GM18858 (cell line): ENCODE data around the gene ADCY5.

Experiments
- ATAC-seq: cut with Tn5 transposase; IDR thresholded peaks from one replicate; pipeline ENCODE4 v1.9.1; 2021; ENCODE audit not compliant: unreplicated experiment

The ADCY5 gene

DNA sequence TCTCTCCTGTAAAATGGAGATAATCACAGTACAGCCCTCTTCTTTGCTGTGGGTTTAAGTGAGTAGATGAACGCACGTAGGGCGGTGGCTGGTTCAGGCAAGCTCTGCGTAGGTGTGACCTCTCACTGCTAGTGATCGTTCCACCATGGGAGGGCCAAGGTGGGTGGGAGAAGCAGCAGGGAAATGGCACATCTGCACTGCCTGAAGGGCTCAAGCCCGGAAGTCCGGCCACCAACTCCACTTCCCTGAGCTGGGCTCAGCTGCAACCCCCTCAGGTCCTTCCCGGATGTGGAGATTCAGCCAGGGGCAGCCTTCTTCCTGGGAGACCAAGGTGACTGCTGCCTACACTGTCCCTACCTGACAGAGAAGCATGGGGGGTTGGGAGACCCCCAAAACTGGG lies 102.9 kb downstream of the ADCY5 start:
- no peak for ATAC-seq

DNA sequence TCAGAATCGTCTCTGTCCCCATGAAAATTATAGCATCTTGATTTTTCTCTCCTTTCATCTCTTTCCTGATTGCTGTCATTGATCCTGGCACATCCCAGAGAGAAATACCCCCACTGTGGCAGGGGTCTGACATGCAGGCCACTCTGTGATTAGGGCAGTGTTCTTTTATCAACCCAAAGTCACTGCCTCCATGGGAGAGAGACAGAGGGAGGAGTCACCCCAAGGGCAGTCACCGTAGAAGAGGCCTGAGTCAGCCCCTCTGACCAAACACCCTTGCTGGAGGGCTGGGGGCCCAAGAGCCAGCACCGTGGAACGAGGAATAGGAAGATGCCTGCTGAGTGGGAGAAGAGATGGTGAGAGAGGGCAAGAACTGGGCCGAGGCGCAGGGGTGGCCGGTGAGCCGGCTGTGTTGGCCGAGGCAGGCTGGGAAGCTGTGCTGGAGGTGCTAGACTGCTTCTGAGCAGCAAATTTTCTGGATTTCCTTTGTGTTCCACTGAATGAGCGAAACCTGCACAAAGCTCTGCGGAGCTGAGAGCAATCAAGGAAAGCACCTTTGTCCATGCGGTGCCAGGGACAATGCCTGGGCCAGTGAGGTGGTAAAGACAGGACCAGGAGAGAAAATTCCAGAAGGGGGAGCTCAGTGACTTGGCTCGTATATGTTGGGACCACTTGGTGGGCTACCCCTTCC lies 103.8 kb downstream of the ADCY5 start:
- no peak for ATAC-seq

DNA sequence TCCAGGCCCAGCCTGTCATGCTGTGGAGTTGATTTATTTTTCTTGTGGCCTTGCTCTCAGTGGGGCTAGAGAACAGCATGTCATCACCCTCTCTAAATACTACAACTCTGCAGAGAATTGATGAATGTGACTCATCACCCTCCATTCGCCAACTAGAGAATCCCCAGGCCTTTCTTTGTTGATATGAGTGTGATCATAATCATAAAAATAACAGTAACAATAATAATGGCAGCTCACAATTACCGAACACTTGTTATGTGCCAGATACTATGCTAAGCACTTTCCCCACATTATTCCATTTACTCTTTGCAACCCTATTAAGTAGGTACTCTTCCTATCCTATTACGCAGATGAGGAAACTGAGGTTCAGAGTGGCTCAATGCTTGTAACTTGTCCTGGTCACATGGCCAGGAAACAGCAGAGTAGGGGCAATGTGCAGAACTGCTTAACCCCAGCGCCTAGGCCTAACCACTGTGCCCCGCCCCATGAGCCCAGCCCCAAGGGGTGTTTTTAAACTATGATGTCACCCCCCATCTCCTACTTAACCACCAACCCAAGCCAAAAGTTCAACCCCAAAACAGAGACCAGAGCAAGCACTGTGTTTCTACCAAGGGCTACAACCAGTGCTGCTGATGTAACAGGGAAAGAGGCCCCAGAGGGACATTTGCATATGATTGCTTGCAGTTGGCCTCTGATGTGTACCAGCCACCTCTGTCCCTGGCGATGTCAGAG lies 104.5 kb downstream of the ADCY5 start:
- no peak for ATAC-seq

DNA sequence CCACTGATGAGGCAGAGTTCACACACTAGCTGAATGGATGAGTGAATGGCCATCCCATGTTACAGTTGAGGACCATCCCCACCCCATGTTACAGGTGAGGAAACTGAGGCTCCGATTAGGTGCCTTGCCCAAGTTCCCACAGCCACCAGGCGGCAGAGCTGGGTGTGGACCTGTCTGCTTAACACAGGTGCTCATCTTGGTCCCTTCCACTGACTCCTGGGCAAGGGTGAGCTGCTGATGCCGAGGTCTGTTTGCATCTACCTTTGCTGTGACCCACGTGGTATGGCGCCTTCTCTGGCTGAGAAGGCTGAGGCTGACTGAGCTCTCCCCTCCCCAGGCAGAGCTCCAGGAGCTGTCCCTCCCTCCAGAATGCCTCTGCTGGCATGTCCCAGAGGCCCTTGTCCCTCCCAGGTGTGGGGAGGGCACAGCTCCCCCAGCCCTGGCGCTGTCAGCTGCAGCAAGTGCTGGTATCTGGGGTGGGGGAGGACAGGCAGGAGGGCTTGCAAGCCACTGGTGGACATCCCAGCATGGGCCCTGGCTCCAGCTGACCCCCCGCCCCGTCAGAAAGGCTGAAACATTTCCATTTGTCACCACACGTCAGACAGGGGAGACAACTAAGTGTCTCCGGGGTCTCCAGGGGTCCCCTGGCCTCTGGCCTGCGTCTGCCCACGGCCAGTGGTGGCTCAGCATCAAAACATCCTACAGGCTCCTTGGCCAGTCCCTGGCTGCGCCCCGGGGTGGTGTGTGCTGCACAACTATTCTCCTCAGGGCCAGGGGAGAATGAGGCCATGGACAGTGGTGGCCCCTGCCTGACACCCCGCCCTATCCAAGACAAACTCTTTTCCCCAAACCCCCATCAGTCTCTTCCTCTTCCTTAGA lies 105.4 kb downstream of the ADCY5 start:
- ATAC-seq, result no peak

DNA sequence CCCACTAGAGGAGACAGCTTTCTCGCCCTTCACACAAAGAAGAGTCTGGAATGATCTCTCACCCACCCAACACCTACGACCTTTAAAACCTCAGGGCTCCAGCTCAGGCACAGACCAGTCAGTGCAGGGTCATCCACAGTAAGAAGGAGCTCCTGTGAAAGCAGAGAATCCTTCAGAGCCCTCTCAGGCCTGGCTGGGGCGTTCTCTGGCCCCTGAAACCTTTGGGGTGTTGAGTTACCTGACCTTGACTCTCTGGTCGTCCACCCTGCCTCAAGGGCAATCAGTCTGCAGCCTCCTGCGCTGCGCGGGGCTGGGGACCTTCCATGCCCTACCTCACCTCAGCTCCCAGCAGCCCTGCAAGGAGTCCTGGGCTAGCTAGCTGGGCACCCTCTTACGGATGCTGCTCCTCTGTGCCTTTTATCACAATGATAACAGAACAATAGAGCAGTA lies 106.2 kb downstream of the ADCY5 start:
- ATAC-seq, result no peak

DNA sequence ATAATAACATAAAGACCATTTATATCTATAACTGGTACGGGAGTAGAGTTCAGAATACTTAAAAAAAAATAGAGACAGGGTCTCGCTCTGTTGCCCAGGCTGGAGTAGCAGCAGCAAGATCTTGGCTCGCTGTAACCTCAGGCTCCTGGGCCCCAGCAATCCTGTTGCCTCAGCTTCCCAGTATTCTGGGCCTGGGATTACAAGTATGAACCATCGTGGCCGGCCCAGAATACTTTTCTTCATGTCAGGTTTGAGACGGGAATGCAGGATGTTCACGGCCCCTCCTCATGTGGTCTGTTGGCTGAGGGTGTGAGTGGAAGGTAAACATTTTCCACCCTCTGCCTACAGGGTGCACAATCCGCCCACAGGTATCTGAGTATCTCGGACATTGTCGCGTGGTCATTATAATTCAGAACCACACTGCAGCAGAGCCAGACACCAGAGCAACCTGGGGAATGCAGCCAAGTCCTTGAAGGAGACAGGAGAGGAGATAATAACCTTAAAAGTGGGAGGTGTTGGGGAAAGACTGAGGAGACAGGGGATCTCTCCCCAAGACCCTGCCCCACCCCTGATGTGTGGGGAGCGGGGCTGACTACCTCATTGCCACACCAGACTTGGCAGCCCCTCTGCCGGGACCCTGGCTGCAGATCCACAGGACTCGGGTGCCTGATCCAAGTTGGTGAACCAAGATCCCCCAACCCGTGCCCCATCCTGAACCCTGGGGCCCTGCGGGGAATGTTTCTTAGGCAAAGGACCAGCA lies 106.8 kb downstream of the ADCY5 start:
- ATAC-seq, result no peak

DNA sequence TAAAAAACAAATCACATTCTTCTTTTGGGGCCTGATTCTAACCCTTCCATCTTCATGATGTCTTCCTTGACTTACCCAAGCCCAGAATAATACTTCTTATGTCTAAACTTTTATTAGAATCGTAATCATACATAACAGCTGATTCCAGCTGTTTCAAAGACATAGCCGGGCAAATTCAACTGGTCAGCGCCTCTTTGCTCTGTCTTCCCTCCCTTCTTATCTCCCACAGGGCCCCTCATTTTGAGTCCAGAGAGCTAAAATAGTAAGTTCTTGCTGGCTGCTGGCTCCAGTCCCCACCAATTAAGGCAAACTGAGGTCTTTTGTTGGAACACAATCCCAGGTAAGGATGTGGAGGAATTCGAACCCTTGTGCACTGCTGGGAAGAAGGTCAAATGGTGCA lies 108.6 kb downstream of the ADCY5 start:
- no peak for ATAC-seq

DNA sequence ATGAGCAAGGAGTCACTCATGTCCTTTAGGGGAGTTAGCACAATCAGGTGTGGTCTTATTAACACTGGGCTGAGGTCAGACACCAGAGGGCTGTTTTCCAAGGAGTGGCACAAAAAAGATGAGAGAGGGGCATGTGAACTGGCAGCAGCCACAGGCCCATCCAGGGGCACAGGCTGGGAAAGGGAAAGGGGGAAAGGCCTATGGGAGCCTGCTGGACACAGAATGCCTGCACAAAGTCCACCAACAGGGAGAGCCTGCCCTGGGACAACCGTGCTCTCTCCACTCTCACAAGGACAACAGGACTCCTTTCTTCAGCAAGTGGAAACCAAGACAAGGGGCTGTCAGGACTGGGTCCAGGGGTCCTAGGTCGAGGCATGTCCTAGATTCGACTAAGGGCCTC lies 109.6 kb downstream of the ADCY5 start:
- ATAC-seq, result no peak

DNA sequence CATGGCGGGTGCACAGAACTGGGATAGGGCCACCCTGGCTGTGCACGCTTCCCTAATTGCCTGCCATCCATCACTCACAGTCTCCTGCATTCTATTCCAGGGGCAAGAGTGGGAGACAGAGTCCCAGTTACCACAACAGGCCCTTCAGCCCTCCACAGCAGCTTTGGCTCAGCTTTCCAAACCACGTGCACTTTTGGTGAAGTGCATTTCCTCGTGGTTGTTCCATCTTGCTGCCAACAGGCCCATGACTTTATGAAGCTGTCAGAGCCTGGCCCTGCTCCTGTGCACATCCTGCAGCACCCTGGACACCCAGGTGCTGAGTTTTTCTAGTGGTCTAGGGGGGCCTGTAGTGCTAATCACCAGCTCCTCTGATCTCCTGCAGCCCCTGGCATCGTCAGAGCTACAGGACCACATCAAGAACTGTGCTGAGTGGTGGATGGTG lies 110.2 kb downstream of the ADCY5 start:
- ATAC-seq, result no peak

DNA sequence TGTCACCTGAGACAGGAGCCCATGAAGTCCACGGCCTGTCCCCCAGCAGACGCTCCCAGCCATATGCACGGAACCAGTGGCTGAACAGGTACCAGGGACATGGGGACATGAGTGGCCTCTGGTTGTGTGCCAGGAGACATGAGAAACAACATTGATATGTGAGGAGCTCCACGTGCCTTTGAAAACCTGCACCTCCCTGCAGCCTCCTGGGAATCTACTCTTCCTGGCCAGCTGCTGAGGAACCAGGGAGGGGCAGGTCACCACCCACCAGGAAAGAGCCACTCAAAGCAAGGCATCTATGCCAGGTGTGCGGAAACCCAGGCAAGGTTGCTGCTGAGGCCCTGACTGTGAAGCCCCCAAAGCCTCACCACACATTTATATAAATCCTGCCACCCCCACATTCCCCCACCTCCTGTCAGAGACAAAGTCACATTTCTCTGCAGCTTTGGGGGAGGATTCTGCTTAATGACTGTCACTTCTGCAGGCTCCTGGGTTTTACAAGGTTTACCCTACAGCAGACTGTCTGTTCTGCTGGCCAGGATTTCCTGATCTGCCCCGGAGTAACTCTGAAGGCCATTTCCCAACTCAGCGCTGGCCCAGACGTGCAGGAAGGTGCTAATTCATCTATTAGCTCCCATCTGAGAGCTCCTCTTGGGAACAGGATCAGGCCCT lies 110.8 kb downstream of the ADCY5 start:
- no peak for ATAC-seq

DNA sequence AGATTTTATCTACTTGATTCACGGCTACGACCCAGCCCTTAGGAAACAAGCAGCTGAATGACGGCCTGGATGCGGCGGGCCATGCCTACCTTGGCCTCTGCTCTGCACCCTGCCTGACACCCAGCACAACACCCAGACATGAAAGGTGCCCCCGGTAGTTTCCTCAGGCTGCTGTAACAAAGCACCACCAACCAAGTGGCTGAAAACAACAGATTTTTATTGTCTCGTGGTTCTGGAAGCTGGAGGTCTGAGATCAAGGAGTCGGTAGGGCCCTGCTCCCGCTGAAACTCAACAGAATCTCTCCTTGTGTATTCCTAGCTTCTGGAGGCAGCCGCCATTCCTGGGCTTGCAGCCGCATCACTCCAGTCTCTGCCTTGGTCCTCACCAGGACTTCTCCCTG lies 111.7 kb downstream of the ADCY5 start:
- ATAC-seq, result no peak

DNA sequence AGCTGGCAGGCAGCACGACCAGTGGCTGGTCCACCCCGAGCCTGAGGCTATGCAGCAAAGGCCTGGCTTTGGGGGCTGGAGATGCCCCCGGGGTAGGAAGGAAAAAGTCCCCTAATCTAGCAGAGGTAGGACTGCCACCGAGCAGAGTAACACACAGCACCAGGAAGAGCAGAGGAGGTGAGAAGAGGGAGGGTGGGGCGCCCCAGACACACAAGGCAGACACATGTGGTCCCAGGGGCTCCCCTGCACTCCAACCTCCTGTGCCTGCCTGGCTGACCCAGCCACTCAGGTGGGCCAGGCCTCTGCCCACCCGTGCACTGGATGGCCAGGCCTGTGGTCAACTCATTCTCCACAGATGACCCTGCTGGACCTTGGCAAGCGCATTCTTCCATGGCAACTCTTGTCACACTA lies 112.4 kb downstream of the ADCY5 start:
- no peak for ATAC-seq

DNA sequence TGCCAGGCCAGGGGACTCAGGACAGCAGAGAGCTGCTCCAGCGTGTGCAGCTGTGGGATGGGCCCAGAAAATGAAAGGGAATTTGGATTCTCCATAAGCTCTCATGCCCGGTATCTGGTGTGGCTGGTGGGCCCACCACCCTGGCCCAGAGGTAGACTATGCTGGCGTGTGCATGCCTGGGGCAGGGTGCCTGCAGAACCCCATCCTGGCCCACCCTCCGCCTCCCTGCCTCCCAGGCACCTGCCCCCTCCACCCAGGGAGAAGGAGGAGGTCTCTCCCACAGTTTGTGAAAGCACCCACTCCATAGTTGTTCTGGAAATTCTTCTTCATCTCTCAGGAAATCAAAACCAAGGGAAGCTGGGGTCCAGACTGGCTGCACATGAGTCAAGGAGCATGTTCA lies 112.9 kb downstream of the ADCY5 start:
- no peak for ATAC-seq

DNA sequence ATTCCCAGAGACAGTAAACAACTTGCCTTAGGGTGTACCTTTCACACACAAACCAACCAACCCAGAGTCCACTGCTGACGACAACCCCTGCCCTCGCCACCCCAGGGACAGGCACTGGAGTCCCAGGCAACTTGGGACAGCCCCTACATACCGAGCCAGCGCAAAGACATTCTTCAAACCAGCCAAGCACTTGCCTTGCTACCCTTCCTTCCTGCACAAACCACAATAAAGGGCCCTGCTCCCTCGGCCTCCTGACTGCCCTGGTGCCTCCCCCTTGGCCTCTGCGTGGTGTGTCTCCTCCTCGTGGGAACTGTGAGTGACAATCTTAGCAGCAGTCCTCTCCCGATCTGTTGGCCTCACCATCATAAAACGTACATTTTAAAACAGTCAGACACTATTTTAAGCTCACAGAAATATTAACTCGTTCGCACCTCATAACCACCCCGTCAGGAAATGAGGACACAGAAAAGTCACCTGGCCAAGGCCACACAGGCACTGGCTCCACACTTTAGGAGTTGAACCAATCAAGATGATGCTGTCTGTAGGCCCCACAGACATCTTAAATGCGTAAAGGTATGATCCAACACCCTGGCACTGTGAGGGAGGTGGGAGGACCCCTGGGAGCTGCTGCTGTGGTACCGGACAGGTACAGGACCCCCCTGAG lies 113.8 kb downstream of the ADCY5 start:
- ATAC-seq, result no peak

DNA sequence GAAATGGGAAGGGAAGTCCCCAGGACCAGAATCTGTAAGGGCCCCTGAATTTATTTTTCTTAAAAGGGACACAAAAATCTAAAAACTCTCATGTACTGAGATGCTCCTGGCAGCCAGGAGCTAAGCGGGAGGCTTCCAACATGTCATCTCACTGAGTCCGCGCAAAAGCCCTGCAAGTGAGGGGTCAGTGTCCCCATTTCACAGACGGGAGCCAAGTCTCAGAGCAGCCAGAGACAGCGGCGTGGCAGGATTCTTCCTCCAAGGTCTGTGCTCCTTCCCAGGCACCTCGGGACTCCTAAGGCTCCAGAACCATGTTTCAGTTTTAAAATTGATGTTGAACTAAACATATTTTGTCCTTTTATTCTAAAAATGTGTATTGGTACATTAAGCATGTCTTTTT lies 114.8 kb downstream of the ADCY5 start:
- ATAC-seq, result no peak

DNA sequence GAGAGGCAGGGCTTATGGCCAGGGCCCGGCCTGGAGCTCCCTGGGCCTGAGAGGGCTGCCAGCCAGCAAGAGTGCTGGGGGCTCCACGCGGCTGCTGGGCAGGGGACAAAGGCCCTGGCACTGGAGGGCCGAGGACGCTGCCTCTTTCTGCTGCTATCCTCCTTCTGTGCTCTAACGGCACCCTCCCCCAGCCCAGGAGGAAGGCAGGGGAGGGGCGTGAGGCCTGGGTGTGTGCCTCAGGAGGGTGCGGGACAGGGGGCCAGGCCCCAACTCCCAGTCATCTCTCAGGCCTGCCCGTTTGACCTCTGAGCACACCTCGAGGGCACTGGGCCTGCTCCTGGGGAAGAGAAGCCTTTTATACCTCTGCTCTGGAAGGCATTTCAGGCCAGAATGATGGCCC lies 115.5 kb downstream of the ADCY5 start:
- no peak for ATAC-seq

DNA sequence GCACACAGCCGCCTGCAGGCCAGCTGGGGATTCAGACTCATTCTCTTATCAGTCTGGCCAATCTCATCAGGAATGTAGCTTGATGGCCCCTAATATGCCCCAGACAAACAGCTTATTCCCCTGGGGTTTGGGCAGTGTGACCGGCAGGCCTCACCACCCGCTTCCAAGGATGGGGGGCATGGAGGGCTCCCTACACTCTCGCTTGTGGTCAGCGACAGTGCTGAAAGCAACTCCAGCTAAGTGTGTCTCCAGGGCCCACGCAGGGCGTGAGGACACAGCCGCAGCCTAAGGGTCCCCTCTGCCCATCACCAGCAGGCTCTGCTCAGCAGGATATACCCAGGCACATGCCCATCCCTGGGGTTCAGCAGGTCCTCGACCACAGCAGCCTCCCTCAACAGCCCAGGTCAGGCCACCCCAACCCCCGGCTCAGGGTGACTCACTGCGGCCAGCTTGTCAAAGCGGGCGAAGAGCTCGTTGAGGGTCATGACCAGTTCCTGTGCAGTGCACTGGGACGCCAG lies 116.7 kb downstream of the ADCY5 start:
- no peak for ATAC-seq

DNA sequence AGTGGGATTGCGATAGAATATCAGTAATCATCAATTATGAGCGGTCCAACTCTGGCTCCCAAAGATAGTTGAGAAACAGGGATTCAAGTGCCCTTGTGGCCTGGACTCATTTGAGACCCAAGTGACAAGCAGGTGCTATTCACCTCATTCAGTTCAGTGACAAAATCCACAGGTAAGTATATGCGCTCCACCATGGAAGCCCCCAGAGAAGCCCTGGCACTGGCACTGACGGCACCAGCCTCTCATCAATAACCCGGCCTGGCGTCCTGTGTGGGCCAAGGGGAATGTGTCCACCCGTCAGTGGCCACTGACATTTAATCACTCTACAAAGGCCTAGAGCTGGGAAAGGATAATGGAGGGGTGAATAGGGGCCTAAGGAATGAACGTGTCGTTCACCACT lies 117.2 kb downstream of the ADCY5 start:
- ATAC-seq, result no peak

DNA sequence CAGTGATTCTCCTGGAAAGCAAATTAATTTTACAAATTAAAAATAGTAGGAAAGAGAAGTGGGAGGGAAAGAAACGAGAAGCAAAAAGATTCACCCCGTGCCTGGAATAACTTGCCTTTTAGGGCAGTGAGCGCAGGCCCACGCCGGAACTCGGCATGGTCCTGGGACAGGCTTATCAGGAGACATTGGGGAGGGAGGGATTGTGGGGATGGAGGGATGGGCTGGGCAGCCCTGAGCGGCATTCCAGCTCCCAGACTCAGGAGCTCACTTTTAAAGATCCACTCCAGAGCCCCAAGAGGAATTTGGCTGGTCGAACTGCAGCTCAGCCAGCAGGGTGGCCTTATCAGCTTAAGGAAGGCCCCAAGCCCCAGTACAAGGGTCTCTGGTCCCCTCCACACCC lies 117.9 kb downstream of the ADCY5 start:
- ATAC-seq, result no peak
